Activated T-helper 2 cell treated with anti-CD3 and anti-CD28 coated beads, Interferon-gamma antibody, Interleukin-2, Interleukin-4, amounts not matched to agents 10 μg/mL and 5 μg/mL and 100 μg/mL, durations not matched to agents 14 hours and 24 hours and 36 hours (primary cell): ENCODE data around the gene MEIOC. TPM values are rescaled to one million over a fixed set of nuclear protein-coding genes. Genes with fewer than 3 reads are reported as not detected.
"Not testable (repeated sequence)": the region's sequence is repeated elsewhere in the genome, so short reads cannot be mapped to it uniquely, and the experiment has no call there.

Experiments
- DNase-seq: peaks from one replicate; pipeline ENCODE4 v3.0.0; 2021; ENCODE audit warnings: low spot score
- H3K27ac Mint-ChIP-seq: one replicate; pipeline ENCODE4 v1.8.0; 2021; ENCODE audit warnings: mixed read lengths
- H3K27me3 Mint-ChIP-seq: one replicate; pipeline ENCODE4 v1.8.0; 2021; ENCODE audit warnings: low read depth, mixed read lengths
- H3K36me3 Mint-ChIP-seq: one replicate; pipeline ENCODE4 v1.8.0; 2021; ENCODE audit warnings: low read depth, mixed read lengths
- H3K4me1 Mint-ChIP-seq: one replicate; pipeline ENCODE4 v1.8.0; 2021; ENCODE audit warnings: low read depth, mixed read lengths
- H3K4me3 Mint-ChIP-seq: one replicate; pipeline ENCODE4 v1.8.0; 2021; ENCODE audit warnings: low read depth, mild to moderate bottlenecking, moderate library complexity, mixed read lengths
- H3K9me3 Mint-ChIP-seq: one replicate; pipeline ENCODE4 v1.8.0; 2021; ENCODE audit warnings: mixed read lengths
- intact Hi-C: fragments of 100-400 bp; cut with micrococcal nuclease; formaldehyde crosslinking; loops from one replicate; pipeline ENCODE4 v1.15.1; 2023
- total RNA-seq: library from RNA; stranded (reverse); gene quantifications from 2 replicates; pipeline ENCODE4 v1.2.3, GENCODE V29; 2022

MEIOC gene
- total RNA-seq, 1 donor from 2014 or later: 0.37 TPM

- intact Hi-C loops: no loop called here
- Mint-ChIP-seq H3K27ac (no peak overlapping the region), H3K36me3 (no peaks in the 10 kb centered on the region), H3K27me3 (peaks cover 5% of the 10 kb centered on the region), H3K4me3 (no peak overlapping the region), H3K9me3 (no peaks in the 10 kb centered on the region), H3K4me1 (no peaks in the 10 kb centered on the region)
- no peak for DNase-seq
Measured at GRCh38 chr17:44629314-44629713, 27.0 kb upstream of the MEIOC start.

GRCh38 chr17:44630703-44631102 is 25.6 kb upstream of the MEIOC start:
- no peaks in the 10 kb centered on the region for H3K36me3 Mint-ChIP-seq
- no peaks in the 10 kb centered on the region for H3K9me3 Mint-ChIP-seq
- intact Hi-C loops: loop anchor here (10.0 kb wide), 1 partner anchor 96 kb away; no protein-coding TSS in a partner anchor
- no peak overlapping the region for H3K27ac Mint-ChIP-seq
- DNase-seq: no peak
- peaks cover 8% of the 10 kb centered on the region for H3K27me3 Mint-ChIP-seq
- no peaks in the 10 kb centered on the region for H3K4me1 Mint-ChIP-seq
- no peak overlapping the region for H3K4me3 Mint-ChIP-seq

GRCh38 chr17:44633998-44634397 is 22.3 kb upstream of the MEIOC start:
- Mint-ChIP-seq H3K36me3 (no peaks in the 10 kb centered on the region), H3K4me3 (no peak overlapping the region)

GRCh38 chr17:44634401-44634800 is 21.9 kb upstream of the MEIOC start:
- intact Hi-C loops: loop anchor here (10.0 kb wide), 1 partner anchor 100 kb away; no protein-coding TSS in a partner anchor
- peaks cover 17% of the 10 kb centered on the region for H3K27me3 Mint-ChIP-seq
- not testable (repeated sequence) for H3K4me3 Mint-ChIP-seq, H3K27ac Mint-ChIP-seq, DNase-seq, H3K9me3 Mint-ChIP-seq, H3K4me1 Mint-ChIP-seq, H3K36me3 Mint-ChIP-seq

More at GRCh38 chr17:44633998-44634397, 22.3 kb upstream of the MEIOC start:
- DNase-seq: no peak
- intact Hi-C loops: loop anchor here (10.0 kb wide), 1 partner anchor 99 kb away; no protein-coding TSS in a partner anchor
- no peaks in the 10 kb centered on the region for H3K4me1 Mint-ChIP-seq
- H3K27ac Mint-ChIP-seq: no peak overlapping the region
- H3K9me3 Mint-ChIP-seq: no peaks in the 10 kb centered on the region
- H3K27me3 Mint-ChIP-seq: peaks cover 17% of the 10 kb centered on the region

- Mint-ChIP-seq H3K4me1 (no peaks in the 10 kb centered on the region), H3K9me3 (no peaks in the 10 kb centered on the region), H3K27me3 (peaks cover 16% of the 10 kb centered on the region), H3K4me3 (no peak overlapping the region), H3K36me3 (no peaks in the 10 kb centered on the region), H3K27ac (no peak overlapping the region)
- intact Hi-C loops: loop anchor here (10.0 kb wide), 1 partner anchor 102 kb away; no protein-coding TSS in a partner anchor
- DNase-seq: no peak
Measured at GRCh38 chr17:44636562-44636961, 19.7 kb upstream of the MEIOC start.

- intact Hi-C loops: loop anchor here (10.0 kb wide), 1 partner anchor 102 kb away; no protein-coding TSS in a partner anchor
Measured at GRCh38 chr17:44637066-44637465, 19.2 kb upstream of the MEIOC start.

GRCh38 chr17:44642834-44643233 is 13.4 kb upstream of the MEIOC start:
- Mint-ChIP-seq H3K36me3 (no peaks in the 10 kb centered on the region), H3K4me1 (no peaks in the 10 kb centered on the region), H3K4me3 (no peak overlapping the region), H3K27ac (no peak overlapping the region), H3K27me3 (peaks cover 23% of the 10 kb centered on the region), H3K9me3 (no peaks in the 10 kb centered on the region)
- DNase-seq: no peak
- intact Hi-C loops: no loop called here

More at GRCh38 chr17:44637066-44637465, 19.2 kb upstream of the MEIOC start:
- Mint-ChIP-seq H3K36me3 (no peaks in the 10 kb centered on the region), H3K4me3 (no peak overlapping the region), H3K27ac (no peak overlapping the region), H3K27me3 (peaks cover 20% of the 10 kb centered on the region), H3K9me3 (no peaks in the 10 kb centered on the region), H3K4me1 (no peaks in the 10 kb centered on the region)
- DNase-seq: no peak

GRCh38 chr17:44645341-44645740 is 10.9 kb upstream of the MEIOC start:
- H3K4me1 Mint-ChIP-seq: no peaks in the 10 kb centered on the region
- H3K27me3 Mint-ChIP-seq: peaks cover 30% of the 10 kb centered on the region
- DNase-seq: no peak
- no peak overlapping the region for H3K27ac Mint-ChIP-seq
- H3K4me3 Mint-ChIP-seq: no peak overlapping the region
- no peaks in the 10 kb centered on the region for H3K9me3 Mint-ChIP-seq
- no peaks in the 10 kb centered on the region for H3K36me3 Mint-ChIP-seq
- intact Hi-C loops: no loop called here

- Mint-ChIP-seq H3K4me3 (no peak overlapping the region), H3K27me3 (peaks cover 35% of the 10 kb centered on the region), H3K27ac (no peak overlapping the region), H3K36me3 (no peaks in the 10 kb centered on the region), H3K4me1 (no peaks in the 10 kb centered on the region), H3K9me3 (no peaks in the 10 kb centered on the region)
- no peak for DNase-seq
- intact Hi-C loops: no loop called here
Measured at GRCh38 chr17:44646280-44646679, 10.0 kb upstream of the MEIOC start.

- H3K4me3 Mint-ChIP-seq: no peak overlapping the region
- H3K36me3 Mint-ChIP-seq: no peaks in the 10 kb centered on the region
- DNase-seq: no peak
- no peaks in the 10 kb centered on the region for H3K9me3 Mint-ChIP-seq
- H3K27me3 Mint-ChIP-seq: peaks cover 31% of the 10 kb centered on the region
- no peak overlapping the region for H3K27ac Mint-ChIP-seq
- no peaks in the 10 kb centered on the region for H3K4me1 Mint-ChIP-seq
- intact Hi-C loops: no loop called here
Measured at GRCh38 chr17:44647736-44648135, 8.5 kb upstream of the MEIOC start.

- Mint-ChIP-seq H3K36me3 (no peaks in the 10 kb centered on the region), H3K27ac (no peak overlapping the region), H3K27me3 (peaks cover 30% of the 10 kb centered on the region), H3K4me3 (no peak overlapping the region), H3K9me3 (no peaks in the 10 kb centered on the region), H3K4me1 (no peaks in the 10 kb centered on the region)
- DNase-seq: no peak
- intact Hi-C loops: no loop called here
Measured at GRCh38 chr17:44648963-44649362, 7.3 kb upstream of the MEIOC start.

GRCh38 chr17:44651228-44651627 is 5.0 kb upstream of the MEIOC start:
- intact Hi-C loops: no loop called here
- Mint-ChIP-seq H3K36me3 (no peaks in the 10 kb centered on the region), H3K4me3 (no peak overlapping the region), H3K27ac (no peak overlapping the region), H3K9me3 (no peaks in the 10 kb centered on the region), H3K4me1 (peaks cover 2% of the 10 kb centered on the region), H3K27me3 (peaks cover 38% of the 10 kb centered on the region)
- DNase-seq: no peak

GRCh38 chr17:44652727-44653126 is 3.5 kb upstream of the MEIOC start:
- DNase-seq: no peak
- H3K9me3 Mint-ChIP-seq: no peaks in the 10 kb centered on the region
- peaks cover 5% of the 10 kb centered on the region for H3K4me1 Mint-ChIP-seq
- H3K27me3 Mint-ChIP-seq: peaks cover 41% of the 10 kb centered on the region
- H3K4me3 Mint-ChIP-seq: no peak overlapping the region
- no peaks in the 10 kb centered on the region for H3K36me3 Mint-ChIP-seq
- no peak overlapping the region for H3K27ac Mint-ChIP-seq
- intact Hi-C loops: no loop called here

GRCh38 chr17:44653384-44653783 is 2.9 kb upstream of the MEIOC start:
- Mint-ChIP-seq H3K27me3 (peaks cover 36% of the 10 kb centered on the region), H3K9me3 (no peaks in the 10 kb centered on the region), H3K36me3 (no peaks in the 10 kb centered on the region), H3K4me1 (peaks cover 5% of the 10 kb centered on the region), H3K4me3 (no peak overlapping the region), H3K27ac (no peak overlapping the region)
- intact Hi-C loops: no loop called here
- no peak for DNase-seq
